Heart right ventricle (tissue), 16 donors: Measurements from ENCODE around the gene EFNA2. TPM values are rescaled to one million over a fixed set of nuclear protein-coding genes. Genes with fewer than 3 reads are reported as not detected.

Experiments used
- ATAC-seq, 8 donors: fragments of 200-7000 bp; cut with Tn5 transposase; one replicate each; pipeline ENCODE4 v1.9.1; 2020; ENCODE audit warnings: mild to moderate bottlenecking in 8 of 8, moderate library complexity in 8 of 8, moderate number of reproducible peaks in 1 of 8
- DNase-seq, 2 donors: peaks; one replicate each; pipeline ENCODE4 v3.0.0-alpha.2; 2020
- H3K27ac ChIP-seq, 10 donors: fragments of 200-600 bp; sonication (generic) in 2 of 10; one replicate each; pipeline versions ENCODE4 v1.5.0 to v1.8.0; 2020 to 2022; ENCODE audit warnings: mild to moderate bottlenecking in 3 of 10
- H3K27me3 ChIP-seq, 7 donors: fragments of 200-600 bp; one replicate each; pipeline ENCODE4 v1.8.0; 2021 to 2022; ENCODE audit warnings: mild to moderate bottlenecking in 2 of 7
- H3K36me3 ChIP-seq, 9 donors: fragments of 200-600 bp; sonication (generic) in 1 of 9; one replicate each; pipeline versions ENCODE4 v1.5.0 to v1.8.0; 2020 to 2022; ENCODE audit warnings: mild to moderate bottlenecking in 2 of 9
- H3K4me1 ChIP-seq, 9 donors: fragments of 200-600 bp; sonication (generic) in 1 of 9; one replicate each; pipeline versions ENCODE4 v1.5.0 to v1.8.0; 2020 to 2022; ENCODE audit warnings: mild to moderate bottlenecking in 4 of 9
- H3K4me3 ChIP-seq, 10 donors: fragments of 200-600 bp; sonication (generic) in 2 of 10; one replicate each; pipeline versions ENCODE4 v1.5.0 to v1.8.0; 2020 to 2022; ENCODE audit warnings: mild to moderate bottlenecking in 7 of 10, moderate library complexity in 2 of 10
- H3K9me3 ChIP-seq, 11 donors: fragments of 200-600 bp in 10 of 11; sonication (generic) in 2 of 11; one replicate each; pipeline versions ENCODE4 v1.5.0 to v1.8.0; 2013 to 2022; ENCODE audit warnings: mild to moderate bottlenecking in 2 of 11, control low read depth in 1 of 11, moderate library complexity in 1 of 11
- WGBS, 2 donors: extraction: QIAGEN DNeasy Blood & Tissue Kit; methylation state at CpG; one replicate each; pipeline ENCODE4 v1.1.7; 2013; ENCODE audit warnings: inconsistent platforms in 1 of 2; 5-methylcytosine and 5-hydroxymethylcytosine counted together
- intact Hi-C, 10 donors: fragments of 100-400 bp; cut with DNase I; formaldehyde crosslinking; loops; one replicate each; pipeline versions ENCODE4 v1.11.1 to v1.14.2; 2022
- polyA plus RNA-seq, 2 donors: library from polyadenylated mRNA; stranded (reverse); fragments of 200-250 nt; gene quantifications; one replicate each; pipeline ENCODE4 v1.2.3, GENCODE V29; 2013
- total RNA-seq, 10 donors: library from RNA; stranded (reverse); fragmentation: NEBNext Ultra II Directional in 3 of 10; extraction: Animal tissue kit (Norgen Biotek cat#: 25700) in 3 of 10; gene quantifications; one replicate each; pipeline versions ENCODE4 v1.2.1 to v1.2.4, GENCODE V29; 2021 to 2023
- TF ChIP-seq, protein P1 (sequence below), 9 donors: fragments of 200-600 bp; sonication (generic) in 2 of 9; IDR thresholded peaks; one replicate each; pipeline versions ENCODE4 v1.5.0 to v1.8.0; 2021 to 2022; ENCODE audit warnings: antibody characterized with exemption in 9 of 9, mild to moderate bottlenecking in 5 of 9, moderate library complexity in 1 of 9
- donor health status: Arrhythmogenic right ventricular cardiomyopathy.
- donor health status: ischemic (EF 13 %, LVEDD 7.1; RV severe dilation, severe dysfunction).
- donor health status: healthy with polysubstance abuse.
- donor health status: DM: no; HTN: yes; CAD: no.
- donor health status: DM: no; HTN: no; CAD: no.
- donor health status: ischemic (EF 25% LVEDD 6.9; RV normal size, moderate dysfunction).
- donor health status: ischemic (EF 25% LVEDD 5.7; RV mildly dilated, moderate dysfunction).
- donor health status: healthy.
- donor health status: DM: yes; HTN: yes; CAD: no.
- donor health status: Ischemic cardiomyopathy.
- donor health status: ischemic (EF 35%, LVEDD 5.7; RV mildly dilated, moderate dysfunction).
- donor health status: nonischemic (EF 11% LVEDD 7.7; RV severe dilation, severe dysfunction).
- donor health status: DM: yes; HTN: yes; CAD: no.
- donor health status: PGD.
- donor health status: ischemic (EF 29% LVEDD 5.4; RV normal size, mild dysfunction).
- donor health status: nonischemic (EF 23%, LVEDD 6.1; RV moderate dilation, normal function).

EFNA2 gene
- total and polyA plus RNA-seq, 12 donors: 0.04 to 0.45 TPM; not detected in 10

DNA sequence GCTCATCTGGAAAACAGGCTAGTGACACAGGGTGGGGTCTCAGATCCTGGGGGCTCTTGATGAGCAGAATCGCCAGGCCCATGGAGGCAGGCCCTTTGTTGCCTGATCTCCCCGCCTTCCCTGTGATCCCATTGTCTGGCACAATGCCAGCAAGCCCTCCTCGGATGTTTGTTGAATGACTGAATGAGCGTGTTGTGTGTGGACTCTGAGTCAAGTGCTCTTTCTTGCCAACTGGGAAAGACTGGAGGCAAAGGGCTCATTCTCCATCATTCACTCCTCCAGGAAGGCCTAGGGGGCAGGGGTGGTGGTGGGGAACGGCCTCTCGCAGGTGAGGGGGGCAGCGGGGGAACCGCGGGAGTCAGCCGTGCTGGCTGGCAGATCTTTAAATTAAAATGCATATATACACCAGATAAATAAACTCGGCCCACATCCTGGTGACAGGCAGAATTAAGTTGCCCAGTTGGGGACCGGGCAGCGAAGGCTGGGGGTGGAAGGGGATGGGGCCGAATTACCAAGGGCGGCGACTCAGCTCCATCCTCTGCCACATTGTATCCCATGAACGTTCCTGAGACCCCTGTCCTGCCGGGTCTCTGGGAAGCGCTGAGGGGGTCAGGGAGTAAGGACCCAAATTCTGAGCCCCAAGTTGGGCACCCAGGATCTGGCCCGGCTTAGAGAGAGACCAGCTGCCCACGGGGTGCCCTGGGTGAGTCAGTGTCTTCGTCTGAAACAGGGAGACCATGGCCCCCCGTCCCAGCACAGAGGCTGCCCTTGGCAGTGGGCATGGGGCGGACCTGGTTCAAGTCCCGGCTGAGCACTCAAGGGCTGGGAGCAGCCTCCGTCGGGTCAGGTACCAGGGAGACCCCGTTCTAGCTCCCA is 24.5 kb downstream of the EFNA2 start:
- intact Hi-C loops: loop anchor here in 1 of 10 donors (10.0 kb wide), 1 partner anchor 215 kb away; the partner anchor contains the start of gene PLK5
- 74 to 79% methylated on average over 28 of the region's 28 CpGs for WGBS, 2 donors
- ATAC-seq: no peak

DNA sequence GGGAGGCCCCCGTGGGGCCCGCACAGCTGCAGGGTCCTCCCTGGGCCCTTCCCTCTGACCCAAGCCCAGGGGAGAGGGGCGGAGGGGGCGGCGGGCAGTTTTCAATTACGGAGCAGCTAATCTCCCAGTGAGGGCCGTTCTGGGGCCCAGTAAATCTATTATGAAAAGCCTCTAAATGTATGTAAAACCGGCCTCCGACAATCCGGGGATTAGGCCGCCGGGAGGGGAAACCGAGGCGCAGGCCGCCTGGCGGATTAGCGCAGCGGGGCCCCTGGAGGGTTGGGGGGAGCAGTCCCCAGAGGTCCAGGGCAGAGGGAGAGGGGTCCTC is 25.1 kb downstream of the EFNA2 start:
- DNase-seq (no peak), ATAC-seq (no peak)
- no peak overlapping the region for H3K4me3 ChIP-seq
- no peaks in the 10 kb centered on the region for H3K9me3 ChIP-seq
- intact Hi-C loops: loop anchor here in 1 of 10 donors (10.0 kb wide), 1 partner anchor 214 kb away; the partner anchor contains the start of gene PLK5
- peaks cover 0 to 6% (median 4%) of the 10 kb centered on the region in 9 donors for H3K4me1 ChIP-seq
- no peak overlapping the region for H3K27ac ChIP-seq
- TF ChIP-seq, protein P1, sequence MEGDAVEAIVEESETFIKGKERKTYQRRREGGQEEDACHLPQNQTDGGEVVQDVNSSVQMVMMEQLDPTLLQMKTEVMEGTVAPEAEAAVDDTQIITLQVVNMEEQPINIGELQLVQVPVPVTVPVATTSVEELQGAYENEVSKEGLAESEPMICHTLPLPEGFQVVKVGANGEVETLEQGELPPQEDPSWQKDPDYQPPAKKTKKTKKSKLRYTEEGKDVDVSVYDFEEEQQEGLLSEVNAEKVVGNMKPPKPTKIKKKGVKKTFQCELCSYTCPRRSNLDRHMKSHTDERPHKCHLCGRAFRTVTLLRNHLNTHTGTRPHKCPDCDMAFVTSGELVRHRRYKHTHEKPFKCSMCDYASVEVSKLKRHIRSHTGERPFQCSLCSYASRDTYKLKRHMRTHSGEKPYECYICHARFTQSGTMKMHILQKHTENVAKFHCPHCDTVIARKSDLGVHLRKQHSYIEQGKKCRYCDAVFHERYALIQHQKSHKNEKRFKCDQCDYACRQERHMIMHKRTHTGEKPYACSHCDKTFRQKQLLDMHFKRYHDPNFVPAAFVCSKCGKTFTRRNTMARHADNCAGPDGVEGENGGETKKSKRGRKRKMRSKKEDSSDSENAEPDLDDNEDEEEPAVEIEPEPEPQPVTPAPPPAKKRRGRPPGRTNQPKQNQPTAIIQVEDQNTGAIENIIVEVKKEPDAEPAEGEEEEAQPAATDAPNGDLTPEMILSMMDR (IDR thresholded peaks at IDR 0.05): no peak
- peaks cover 0 to 56% (median 42%) of the 10 kb centered on the region in 7 donors for H3K27me3 ChIP-seq
- 88 to 89% methylated on average over 18 of the region's 18 CpGs for WGBS, 2 donors
- no peaks in the 10 kb centered on the region for H3K36me3 ChIP-seq

More for the DNA sequence above, 24.5 kb downstream of the EFNA2 start:
- peaks cover 0 to under 1% (median 0%) of the 10 kb centered on the region in 9 donors for H3K4me1 ChIP-seq
- H3K27ac ChIP-seq: no peak overlapping the region
- H3K27me3 ChIP-seq: peaks cover 0 to 50% (median 36%) of the 10 kb centered on the region in 7 donors
- H3K4me3 ChIP-seq: no peak overlapping the region
- H3K36me3 ChIP-seq: no peaks in the 10 kb centered on the region
- no peaks in the 10 kb centered on the region for H3K9me3 ChIP-seq
- TF ChIP-seq, protein P1 (IDR thresholded peaks at IDR 0.05): no peak
- DNase-seq: no peak

DNA sequence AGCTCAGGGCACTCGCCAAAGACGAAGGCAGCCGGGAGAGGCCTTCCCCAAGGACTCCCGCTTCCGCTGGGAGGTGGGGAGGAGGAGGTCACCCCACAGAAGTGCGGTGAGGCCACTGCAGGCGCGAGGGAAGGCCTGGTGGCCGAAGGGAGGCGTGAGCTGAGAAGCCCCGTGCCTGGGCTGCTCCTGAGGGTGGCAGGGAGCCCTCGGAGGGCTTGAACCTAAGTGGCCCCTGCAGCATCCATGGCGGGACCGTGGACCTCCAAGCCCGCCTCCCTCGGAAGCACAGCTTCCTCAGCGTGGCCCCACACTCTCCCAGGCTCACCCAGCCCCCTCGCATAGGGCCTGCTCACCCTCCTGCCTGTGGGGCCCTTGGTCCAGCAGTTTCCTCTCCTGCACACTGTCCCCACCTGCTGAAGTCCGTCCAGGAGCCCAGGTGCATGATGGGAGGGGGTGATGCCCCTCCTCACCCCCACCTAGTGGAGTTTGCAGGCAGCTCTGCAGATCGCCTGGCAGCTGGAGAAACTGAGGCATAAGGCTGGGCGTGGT is 25.9 kb downstream of the EFNA2 start:
- peaks cover 0 to 64% (median 50%) of the 10 kb centered on the region in 7 donors for H3K27me3 ChIP-seq
- H3K9me3 ChIP-seq: no peaks in the 10 kb centered on the region
- no peak overlapping the region for H3K4me3 ChIP-seq
- intact Hi-C loops: loop anchor here in 1 of 10 donors (10.0 kb wide), 1 partner anchor 213 kb away; the partner anchor contains the start of gene PLK5
- ATAC-seq (no peak), DNase-seq (no peak)
- TF ChIP-seq, protein P1 (IDR thresholded peaks at IDR 0.05): no peak
- peaks cover 0 to 9% (median 5%) of the 10 kb centered on the region in 9 donors for H3K4me1 ChIP-seq
- 59 to 62% methylated on average over 21 of the region's 21 CpGs for WGBS, 2 donors
- no peaks in the 10 kb centered on the region for H3K36me3 ChIP-seq
- no peak overlapping the region for H3K27ac ChIP-seq
